Transverse colon (tissue), 4 donors: ENCODE results near the gene GLUL. TPM values are rescaled to one million over a fixed set of nuclear protein-coding genes. Genes with fewer than 3 reads are reported as not detected.

ENCODE experiments used
- DNase-seq: peaks from one replicate; pipeline ENCODE4 v3.0.0-alpha.2; 2019
- H3K27ac ChIP-seq, 4 donors: fragments of 200-600 bp; sonication (generic); 2 replicates each; pipeline ENCODE4 v1.5.1; 2016 to 2018; ENCODE audit warnings: inconsistent platforms in 4 of 4
- H3K27me3 ChIP-seq: fragments of 200-600 bp; sonication (generic); 2 replicates; pipeline ENCODE4 v1.5.1; 2017; ENCODE audit warnings: inconsistent platforms
- H3K36me3 ChIP-seq, 4 donors: fragments of 200-600 bp; sonication (generic); 2 replicates each; pipeline ENCODE4 v1.5.1; 2017 to 2019; ENCODE audit warnings: inconsistent platforms in 4 of 4
- H3K4me1 ChIP-seq, 4 donors: fragments of 200-600 bp; sonication (generic); 2 replicates each; pipeline ENCODE4 v1.5.1; 2017 to 2020; ENCODE audit warnings: inconsistent platforms in 4 of 4
- H3K4me3 ChIP-seq, 4 donors: fragments of 200-600 bp; sonication (generic); 1 replicate in 1 of 4; 2 replicates in 3 of 4; pipeline versions ENCODE4 v1.5.1 to v1.6.1; 2017 to 2019; ENCODE audit warnings: inconsistent platforms in 4 of 4
- H3K9me3 ChIP-seq, 2 donors: fragments of 200-600 bp; sonication (generic); 2 replicates each; pipeline ENCODE4 v1.5.1; 2017 to 2019; ENCODE audit warnings: inconsistent platforms in 2 of 2
- EP300 ChIP-seq: sonication (generic); formaldehyde crosslinking; IDR thresholded peaks from one replicate; pipeline ENCODE4 v1.6.1; 2017; ENCODE audit warnings: antibody characterized with exemption, low read depth
- POLR2A ChIP-seq: fragments of 450-650 bp; IDR thresholded peaks from one replicate; pipeline ENCODE4 v1.6.1; 2016; ENCODE audit warnings: antibody characterized with exemption, mild to moderate bottlenecking, moderate library complexity
- POLR2AphosphoS5 ChIP-seq, 3 donors: sonication (generic); formaldehyde crosslinking; IDR thresholded peaks; one replicate each; pipeline ENCODE4 v1.6.1; 2016; ENCODE audit warnings: antibody characterized with exemption in 3 of 3
- WGBS, 2 donors: methylation state at CpG; one replicate each; pipeline ENCODE4 v1.1.5; 2018; ENCODE audit warnings: low coverage in 1 of 2; 5-methylcytosine and 5-hydroxymethylcytosine counted together
- in situ Hi-C, 4 donors: fragments of 200-750 bp; cut with MboI; loops; one replicate each; pipeline versions ENCODE4 v1.15.0 to v1.15.1; 2017; ENCODE audit warnings: low sequenced_read_pairs in 3 of 4, low pct_ligation_motif_present in 1 of 4, low pct_unique_long_range_greater_than_20kb in 1 of 4
- intact Hi-C: fragments of 100-400 bp; cut with DNase I; formaldehyde crosslinking; loops from one replicate; pipeline ENCODE4 v1.15.1; 2023; ENCODE audit warnings: low total_unique reads
- total RNA-seq, 4 donors: library from RNA; depleted of rRNA; stranded (reverse); fragments of >200 nt; gene quantifications; one replicate each; pipeline ENCODE4 v1.1.0, GENCODE V29; 2016
- TF ChIP-seq, protein P1 (sequence below), 5 experiments: fragments of 200-600 bp in 3 of 5; fragments of 450-650 bp in 2 of 5; sonication (generic) in 3 of 5; IDR thresholded peaks; 1 replicate in 2 of 5; 2 replicates in 3 of 5; pipeline ENCODE4 v1.5.1; 2016 to 2017; ENCODE audit warnings: antibody characterized with exemption in 5 of 5, inconsistent platforms in 3 of 5, mild to moderate bottlenecking in 2 of 5, moderate library complexity in 1 of 5

Gene GLUL
- total RNA-seq, 4 donors from 2014 or later = 312 to 1,104 (median 985) TPM

DNA sequence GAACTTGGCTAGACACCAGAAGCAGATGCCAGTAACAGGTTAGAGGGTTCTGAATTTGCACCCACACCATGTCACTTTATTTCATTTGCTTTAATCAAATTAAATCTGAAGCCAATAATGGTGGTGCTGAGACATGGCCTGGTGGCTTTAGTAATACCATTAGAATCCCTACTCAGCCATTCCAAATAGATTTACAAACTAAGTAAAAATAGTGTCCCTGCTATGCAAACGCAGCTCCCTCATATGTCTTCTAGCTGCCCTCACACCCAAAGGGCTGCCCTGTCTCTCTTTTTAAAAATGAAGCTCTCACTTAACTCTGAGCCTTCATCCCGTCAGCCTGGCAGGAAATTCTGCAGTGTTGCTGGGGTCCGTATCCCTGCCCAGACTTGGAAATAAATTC is 21.1 kb downstream of the GLUL start:
- H3K4me1 ChIP-seq = no peaks in the 10 kb centered on the region
- no peaks in the 10 kb centered on the region for H3K9me3 ChIP-seq
- intact Hi-C loops = no loop called here
- H3K36me3 ChIP-seq = no peaks in the 10 kb centered on the region
- WGBS, 2 donors = 58 to 73% methylated on average over 3 of the region's 3 CpGs
- in situ Hi-C loops = no loop called here
- TF ChIP-seq EP300 = no peak
- TF ChIP-seq, protein P1, sequence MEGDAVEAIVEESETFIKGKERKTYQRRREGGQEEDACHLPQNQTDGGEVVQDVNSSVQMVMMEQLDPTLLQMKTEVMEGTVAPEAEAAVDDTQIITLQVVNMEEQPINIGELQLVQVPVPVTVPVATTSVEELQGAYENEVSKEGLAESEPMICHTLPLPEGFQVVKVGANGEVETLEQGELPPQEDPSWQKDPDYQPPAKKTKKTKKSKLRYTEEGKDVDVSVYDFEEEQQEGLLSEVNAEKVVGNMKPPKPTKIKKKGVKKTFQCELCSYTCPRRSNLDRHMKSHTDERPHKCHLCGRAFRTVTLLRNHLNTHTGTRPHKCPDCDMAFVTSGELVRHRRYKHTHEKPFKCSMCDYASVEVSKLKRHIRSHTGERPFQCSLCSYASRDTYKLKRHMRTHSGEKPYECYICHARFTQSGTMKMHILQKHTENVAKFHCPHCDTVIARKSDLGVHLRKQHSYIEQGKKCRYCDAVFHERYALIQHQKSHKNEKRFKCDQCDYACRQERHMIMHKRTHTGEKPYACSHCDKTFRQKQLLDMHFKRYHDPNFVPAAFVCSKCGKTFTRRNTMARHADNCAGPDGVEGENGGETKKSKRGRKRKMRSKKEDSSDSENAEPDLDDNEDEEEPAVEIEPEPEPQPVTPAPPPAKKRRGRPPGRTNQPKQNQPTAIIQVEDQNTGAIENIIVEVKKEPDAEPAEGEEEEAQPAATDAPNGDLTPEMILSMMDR (IDR thresholded peaks at IDR 0.05) = no peak
- no peak for TF ChIP-seq POLR2A
- TF ChIP-seq POLR2AphosphoS5 (IDR thresholded peaks at IDR 0.05) = no peak
- H3K4me3 ChIP-seq = no peak overlapping the region
- no peaks in the 10 kb centered on the region for H3K27me3 ChIP-seq
- no peak for DNase-seq
- no peak overlapping the region for H3K27ac ChIP-seq

DNA sequence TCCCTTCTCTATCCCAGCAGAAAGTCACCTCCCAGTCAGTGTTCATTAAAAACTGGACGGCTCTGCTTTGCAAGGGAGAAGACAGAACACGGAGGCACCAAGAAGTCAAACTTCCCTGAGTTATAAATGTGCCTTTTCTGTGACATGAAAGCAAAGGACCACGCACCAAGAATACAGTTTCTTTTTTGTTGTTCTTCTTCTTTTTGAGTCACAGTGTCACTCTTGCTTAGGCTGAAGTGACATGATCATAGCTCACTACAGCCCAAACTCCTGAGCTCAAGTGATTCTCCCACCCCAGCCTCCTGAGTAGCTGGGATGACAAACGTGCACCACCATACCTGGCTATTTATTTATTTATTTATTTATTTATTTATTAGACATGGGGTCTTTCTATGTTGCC is 22.7 kb downstream of the GLUL start:
- WGBS, 2 donors = 73 to 75% methylated on average over 4 of the region's 4 CpGs
- Histone ChIP-seq H3K27ac (no peak overlapping the region), H3K9me3 (no peaks in the 10 kb centered on the region), H3K27me3 (no peaks in the 10 kb centered on the region), H3K4me1 (no peaks in the 10 kb centered on the region), H3K36me3 (no peaks in the 10 kb centered on the region), H3K4me3 (no peak overlapping the region)
- no peak for TF ChIP-seq POLR2A
- no peak for TF ChIP-seq EP300
- TF ChIP-seq POLR2AphosphoS5 (IDR thresholded peaks at IDR 0.05) = no peak
- TF ChIP-seq, protein P1 (IDR thresholded peaks at IDR 0.05) = no peak
- no peak for DNase-seq
- intact Hi-C loops = no loop called here
- in situ Hi-C loops = no loop called here

GRCh38 chr1:182368358-182368757 is 23.2 kb downstream of the GLUL start:
- no peak for DNase-seq
- intact Hi-C loops = no loop called here
- Histone ChIP-seq H3K27ac (no peak overlapping the region), H3K4me1 (no peaks in the 10 kb centered on the region), H3K9me3 (no peaks in the 10 kb centered on the region), H3K36me3 (no peaks in the 10 kb centered on the region), H3K27me3 (no peaks in the 10 kb centered on the region), H3K4me3 (no peak overlapping the region)
- in situ Hi-C loops = no loop called here
- TF ChIP-seq POLR2A = no peak
- TF ChIP-seq, protein P1 (IDR thresholded peaks at IDR 0.05) = no peak
- no peak for TF ChIP-seq EP300
- TF ChIP-seq POLR2AphosphoS5 (IDR thresholded peaks at IDR 0.05) = no peak
- WGBS, 2 donors = 61 to 81% methylated on average over 3 to 4 of the region's 4 CpGs

- in situ Hi-C loops = no loop called here
- WGBS, 2 donors = 67 to 69% methylated on average over 2 of the region's 2 CpGs
These were observed 23.7 kb downstream of the GLUL start for GRCh38 chr1:182367926-182368325.

More at GRCh38 chr1:182367926-182368325, 23.7 kb downstream of the GLUL start:
- Histone ChIP-seq H3K27me3 (no peaks in the 10 kb centered on the region), H3K9me3 (no peaks in the 10 kb centered on the region), H3K4me3 (no peak overlapping the region), H3K4me1 (no peaks in the 10 kb centered on the region), H3K27ac (no peak overlapping the region), H3K36me3 (no peaks in the 10 kb centered on the region)
- TF ChIP-seq, protein P1 (IDR thresholded peaks at IDR 0.05) = no peak
- TF ChIP-seq POLR2A (no peak), POLR2AphosphoS5 (IDR thresholded peaks at IDR 0.05) (no peak), EP300 (no peak)
- DNase-seq = no peak
- intact Hi-C loops = no loop called here
